Activated naive CD8-positive, alpha-beta T cell treated with anti-CD3 and anti-CD28 coated beads for 36 hours (primary cell): Measurements from ENCODE around the gene TUNAR. TPM values are rescaled to one million over a fixed set of nuclear protein-coding genes. Genes with fewer than 3 reads are reported as not detected.

Experiments
- DNase-seq: peaks from one replicate; pipeline ENCODE4 v3.0.0; 2021
- H3K27ac Mint-ChIP-seq: one replicate; pipeline ENCODE4 v1.8.0; 2022; ENCODE audit warnings: mild to moderate bottlenecking, moderate library complexity, mixed read lengths
- H3K27me3 Mint-ChIP-seq: one replicate; pipeline ENCODE4 v1.8.0; 2022; ENCODE audit warnings: mild to moderate bottlenecking, mixed read lengths
- H3K36me3 Mint-ChIP-seq: one replicate; pipeline ENCODE4 v1.8.0; 2021; ENCODE audit warnings: mild to moderate bottlenecking, mixed read lengths
- H3K4me1 Mint-ChIP-seq: one replicate; pipeline ENCODE4 v1.8.0; 2021; ENCODE audit warnings: mixed read lengths
- H3K4me3 Mint-ChIP-seq: one replicate; pipeline ENCODE4 v1.8.0; 2022; ENCODE audit warnings: mild to moderate bottlenecking, moderate library complexity, mixed read lengths
- H3K9me3 Mint-ChIP-seq: one replicate; pipeline ENCODE4 v1.8.0; 2022; ENCODE audit warnings: mixed read lengths
- total RNA-seq, 2 experiments: library from RNA; stranded (reverse); gene quantifications; one replicate each; pipeline ENCODE4 v1.2.3, GENCODE V29; 2021

The TUNAR gene
- total RNA-seq, result not detected

DNA sequence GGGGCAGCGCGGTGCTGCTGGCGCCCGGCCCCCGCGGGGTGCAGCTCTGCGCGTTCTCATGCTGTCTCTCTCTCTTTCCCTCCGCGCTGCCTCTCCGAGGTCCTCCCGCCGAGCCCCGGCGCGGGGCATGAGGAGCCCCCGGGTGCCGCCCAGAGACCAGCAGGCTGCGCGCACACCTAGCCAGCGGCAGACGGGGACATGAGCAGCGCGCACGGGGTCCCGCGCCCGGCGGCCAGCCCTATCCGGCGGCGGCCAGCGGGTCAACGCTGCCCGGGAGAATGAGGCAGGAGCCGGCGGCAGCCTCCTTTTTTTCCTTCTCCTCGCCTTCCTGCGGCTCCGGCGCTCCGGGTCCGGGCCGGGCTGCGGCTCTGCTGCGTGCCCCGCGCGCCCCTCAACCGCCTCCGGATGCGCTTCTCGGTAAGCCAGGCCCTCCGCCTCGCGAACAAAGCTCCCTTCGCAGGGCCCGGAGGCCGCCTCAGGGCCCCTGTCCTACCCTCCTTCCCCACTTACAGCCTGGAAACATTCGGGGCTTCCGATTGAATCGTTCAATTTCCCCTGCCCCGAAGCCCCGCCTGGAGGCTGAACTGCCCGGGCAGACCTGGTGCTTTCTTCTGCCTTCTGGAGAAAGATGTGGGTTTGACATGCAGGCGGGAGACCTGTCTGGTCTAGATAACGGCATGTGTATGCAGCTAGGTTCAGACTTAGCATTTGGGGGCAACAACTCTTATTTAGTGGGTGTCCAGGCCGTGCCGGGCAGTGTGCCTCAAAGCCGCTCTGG is at the start of gene TUNAR:
TSS of gene TUNAR (plus strand) at position 72 of the 778 bp plus-strand sequence.
- H3K27ac Mint-ChIP-seq, result no peak within 1 kb of the TSS
- peak; percentile 18 for DNase-seq
- no peaks in the 10 kb centered on the region for H3K36me3 Mint-ChIP-seq
- peaks cover 39% of the 10 kb centered on the region for H3K27me3 Mint-ChIP-seq
- no peaks in the 10 kb centered on the region for H3K4me1 Mint-ChIP-seq
- no peak within 1 kb of the TSS for H3K4me3 Mint-ChIP-seq
- no peaks in the 10 kb centered on the region for H3K9me3 Mint-ChIP-seq

- Mint-ChIP-seq H3K36me3 (no peaks in the 10 kb centered on the region), H3K4me1 (no peaks in the 10 kb centered on the region), H3K27ac (no peak overlapping the region), H3K4me3 (no peak overlapping the region), H3K9me3 (no peaks in the 10 kb centered on the region), H3K27me3 (peaks cover 29% of the 10 kb centered on the region)
- DNase-seq, result no peak
Measured at GRCh38 chr14:95828649-95829265, 47.9 kb upstream of the TUNAR start.

GRCh38 chr14:95829321-95829720 is 47.3 kb upstream of the TUNAR start:
- no peak for DNase-seq
- no peaks in the 10 kb centered on the region for H3K4me1 Mint-ChIP-seq
- peaks cover 29% of the 10 kb centered on the region for H3K27me3 Mint-ChIP-seq
- H3K4me3 Mint-ChIP-seq, result no peak overlapping the region
- H3K36me3 Mint-ChIP-seq, result no peaks in the 10 kb centered on the region
- no peak overlapping the region for H3K27ac Mint-ChIP-seq
- no peaks in the 10 kb centered on the region for H3K9me3 Mint-ChIP-seq

DNA sequence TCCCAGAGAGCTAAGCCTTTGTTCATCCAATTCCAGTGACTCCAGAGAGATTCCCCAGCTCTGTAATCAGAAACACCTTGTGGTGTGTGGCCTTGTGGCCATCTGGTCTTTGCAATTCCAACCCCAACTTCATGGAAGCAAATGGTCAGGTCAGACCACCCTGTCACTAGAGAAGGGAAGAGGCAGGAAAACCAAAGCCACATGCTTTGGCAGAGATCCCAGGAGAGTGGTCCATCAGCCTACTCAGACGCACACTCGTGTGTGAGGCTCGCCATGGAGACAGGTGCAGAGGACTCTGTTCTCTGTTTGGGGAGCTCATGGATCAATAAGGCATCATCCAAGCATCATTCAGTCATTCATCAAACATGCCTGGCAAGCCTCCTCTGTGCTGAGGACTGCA is 46.2 kb upstream of the TUNAR start:
- Mint-ChIP-seq H3K4me3 (no peak overlapping the region), H3K27me3 (peaks cover 29% of the 10 kb centered on the region), H3K36me3 (no peaks in the 10 kb centered on the region), H3K4me1 (peaks cover 3% of the 10 kb centered on the region), H3K27ac (no peak overlapping the region), H3K9me3 (no peaks in the 10 kb centered on the region)
- no peak for DNase-seq

DNA sequence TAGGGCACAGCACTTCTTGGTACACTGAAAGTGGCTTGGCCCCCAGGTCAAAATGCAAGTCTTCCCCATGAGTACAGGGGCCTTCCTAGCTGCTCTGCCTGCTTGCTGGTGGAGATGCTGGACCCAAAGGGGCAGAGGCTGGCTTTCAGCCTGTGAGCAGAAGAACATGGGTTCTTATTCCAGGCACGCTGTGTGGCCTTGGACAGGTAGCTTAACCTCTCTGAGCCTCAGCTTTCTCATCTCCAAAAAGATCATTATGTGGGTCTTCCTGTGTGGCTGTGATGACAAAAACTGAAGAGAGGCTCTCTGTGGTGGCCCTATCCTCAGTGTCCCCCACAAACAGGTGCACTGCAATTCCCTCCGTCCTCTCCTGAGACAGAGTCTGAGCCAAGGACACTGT is 45.6 kb upstream of the TUNAR start:
- Mint-ChIP-seq H3K4me3 (no peak overlapping the region), H3K27me3 (peaks cover 29% of the 10 kb centered on the region), H3K27ac (no peak overlapping the region)

DNA sequence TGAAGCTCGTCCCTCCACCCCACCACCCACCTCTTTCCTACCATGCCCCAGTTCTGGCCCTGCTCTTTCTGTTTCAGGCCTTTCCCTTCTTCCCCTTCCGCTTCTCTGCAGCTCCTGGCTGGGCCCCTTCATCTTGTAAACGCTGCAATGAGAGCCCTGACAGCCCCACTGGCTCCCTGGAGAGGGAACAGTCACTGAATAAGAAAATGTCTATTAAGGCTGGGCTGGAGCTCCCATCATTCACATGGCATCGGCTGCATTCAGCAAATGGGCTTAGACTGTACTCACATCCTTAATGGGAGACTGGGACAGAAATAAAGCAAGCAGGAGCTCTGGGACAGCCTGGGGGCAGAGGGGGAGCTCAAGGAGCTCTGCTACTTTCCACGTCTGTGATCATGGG is 45.2 kb upstream of the TUNAR start:
- Mint-ChIP-seq H3K4me3 (no peak overlapping the region), H3K36me3 (no peaks in the 10 kb centered on the region), H3K4me1 (peaks cover 3% of the 10 kb centered on the region), H3K27ac (no peak overlapping the region), H3K9me3 (no peaks in the 10 kb centered on the region), H3K27me3 (peaks cover 29% of the 10 kb centered on the region)
- DNase-seq, result no peak

More for the DNA sequence above, 45.6 kb upstream of the TUNAR start:
- H3K36me3 Mint-ChIP-seq, result no peaks in the 10 kb centered on the region
- peaks cover 3% of the 10 kb centered on the region for H3K4me1 Mint-ChIP-seq
- DNase-seq, result no peak
- H3K9me3 Mint-ChIP-seq, result no peaks in the 10 kb centered on the region

DNA sequence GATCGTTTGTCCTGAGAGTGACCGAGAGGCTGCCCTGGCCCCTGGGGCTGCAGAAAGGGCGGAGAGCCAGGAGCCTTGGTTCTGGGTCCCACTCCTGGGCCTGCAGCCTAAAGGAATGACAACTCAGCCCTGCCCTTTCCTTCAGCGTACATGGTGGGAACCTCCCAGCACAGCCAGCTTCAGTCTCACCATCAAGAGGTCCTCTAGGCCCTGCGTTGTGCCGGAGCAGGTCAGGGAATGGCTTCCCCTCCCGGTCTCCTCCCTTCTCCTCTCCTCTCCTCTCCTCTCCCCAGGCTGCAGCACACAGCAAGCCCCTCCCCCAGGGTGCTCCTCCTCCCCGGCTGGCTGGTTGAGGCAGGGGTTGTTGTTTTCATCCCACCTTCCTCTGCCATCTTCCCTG is 44.6 kb upstream of the TUNAR start:
- Mint-ChIP-seq H3K4me3 (no peak overlapping the region), H3K36me3 (no peaks in the 10 kb centered on the region), H3K27ac (no peak overlapping the region), H3K27me3 (peaks cover 29% of the 10 kb centered on the region), H3K9me3 (no peaks in the 10 kb centered on the region), H3K4me1 (peaks cover 3% of the 10 kb centered on the region)
- DNase-seq, result no peak

DNA sequence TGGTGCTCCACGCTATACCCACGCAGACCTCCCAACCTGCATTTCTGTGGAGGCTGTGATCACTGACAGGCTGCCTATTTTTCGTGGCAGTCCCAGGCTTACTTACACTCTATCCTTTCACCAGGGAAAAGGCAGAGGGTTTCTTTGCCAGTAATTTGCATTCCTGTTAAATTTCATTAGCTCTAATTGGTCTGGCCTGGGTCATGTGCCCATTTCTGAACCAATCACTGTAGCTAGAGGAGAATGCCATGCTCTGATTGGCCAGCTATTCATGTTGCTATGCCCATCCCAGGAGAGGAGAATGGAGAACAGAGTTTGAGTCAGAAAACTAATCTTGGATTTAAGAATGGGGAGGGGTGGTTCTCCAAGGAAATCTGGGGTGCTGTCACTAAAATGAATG is 43.2 kb upstream of the TUNAR start:
- no peaks in the 10 kb centered on the region for H3K36me3 Mint-ChIP-seq
- DNase-seq, result no peak

DNA sequence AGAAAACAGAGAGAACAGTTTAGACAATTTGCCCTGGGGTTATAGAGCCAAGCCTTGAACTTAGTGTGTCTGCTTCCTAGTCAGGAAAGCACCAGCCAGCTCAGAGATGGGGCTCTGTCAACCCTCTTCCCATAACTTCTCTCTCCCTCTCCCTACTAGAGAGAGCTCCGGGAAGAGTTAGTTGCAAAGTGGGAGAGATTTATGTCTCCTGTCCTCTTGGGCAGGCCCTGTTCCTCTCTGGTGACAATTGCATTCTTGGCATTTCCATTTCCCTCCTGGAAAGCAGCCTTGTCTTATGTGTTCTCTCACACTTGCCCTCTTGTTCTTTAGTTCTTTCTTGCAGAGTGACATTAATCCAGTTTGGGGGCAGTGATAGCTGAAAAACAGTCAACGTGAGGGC is 42.1 kb upstream of the TUNAR start:
- Mint-ChIP-seq H3K27ac (no peak overlapping the region), H3K27me3 (peaks cover 29% of the 10 kb centered on the region), H3K9me3 (no peaks in the 10 kb centered on the region), H3K4me3 (no peak overlapping the region), H3K4me1 (peaks cover 3% of the 10 kb centered on the region), H3K36me3 (no peaks in the 10 kb centered on the region)
- no peak for DNase-seq

More for the DNA sequence above, 43.2 kb upstream of the TUNAR start:
- Mint-ChIP-seq H3K27me3 (peaks cover 29% of the 10 kb centered on the region), H3K27ac (no peak overlapping the region), H3K4me1 (peaks cover 3% of the 10 kb centered on the region), H3K4me3 (no peak overlapping the region), H3K9me3 (no peaks in the 10 kb centered on the region)

GRCh38 chr14:95835121-95835730 is 41.4 kb upstream of the TUNAR start:
- DNase-seq, result peak; percentile 7
- no peaks in the 10 kb centered on the region for H3K36me3 Mint-ChIP-seq
- H3K4me3 Mint-ChIP-seq, result no peak overlapping the region
- H3K27ac Mint-ChIP-seq, result no peak overlapping the region
- no peaks in the 10 kb centered on the region for H3K9me3 Mint-ChIP-seq
- H3K4me1 Mint-ChIP-seq, result peaks cover 3% of the 10 kb centered on the region
- H3K27me3 Mint-ChIP-seq, result peaks cover 26% of the 10 kb centered on the region

GRCh38 chr14:95838862-95839261 is 37.8 kb upstream of the TUNAR start:
- H3K9me3 Mint-ChIP-seq, result no peaks in the 10 kb centered on the region
- peaks cover 19% of the 10 kb centered on the region for H3K27me3 Mint-ChIP-seq
- no peaks in the 10 kb centered on the region for H3K36me3 Mint-ChIP-seq
- no peak overlapping the region for H3K27ac Mint-ChIP-seq
- no peak overlapping the region for H3K4me3 Mint-ChIP-seq
- no peak for DNase-seq
- peaks cover 3% of the 10 kb centered on the region for H3K4me1 Mint-ChIP-seq

GRCh38 chr14:95840094-95840700 is 36.4 kb upstream of the TUNAR start:
- H3K27ac Mint-ChIP-seq, result no peak overlapping the region
- H3K36me3 Mint-ChIP-seq, result no peaks in the 10 kb centered on the region
- no peaks in the 10 kb centered on the region for H3K4me1 Mint-ChIP-seq
- peaks cover 19% of the 10 kb centered on the region for H3K27me3 Mint-ChIP-seq
- H3K9me3 Mint-ChIP-seq, result no peaks in the 10 kb centered on the region
- H3K4me3 Mint-ChIP-seq, result no peak overlapping the region
- no peak for DNase-seq

GRCh38 chr14:95841668-95842067 is 35.0 kb upstream of the TUNAR start:
- no peak overlapping the region for H3K27ac Mint-ChIP-seq
- peaks cover 29% of the 10 kb centered on the region for H3K27me3 Mint-ChIP-seq
- H3K4me1 Mint-ChIP-seq, result no peaks in the 10 kb centered on the region
- H3K4me3 Mint-ChIP-seq, result no peak overlapping the region
- H3K9me3 Mint-ChIP-seq, result no peaks in the 10 kb centered on the region
- DNase-seq, result no peak
- H3K36me3 Mint-ChIP-seq, result no peaks in the 10 kb centered on the region

DNA sequence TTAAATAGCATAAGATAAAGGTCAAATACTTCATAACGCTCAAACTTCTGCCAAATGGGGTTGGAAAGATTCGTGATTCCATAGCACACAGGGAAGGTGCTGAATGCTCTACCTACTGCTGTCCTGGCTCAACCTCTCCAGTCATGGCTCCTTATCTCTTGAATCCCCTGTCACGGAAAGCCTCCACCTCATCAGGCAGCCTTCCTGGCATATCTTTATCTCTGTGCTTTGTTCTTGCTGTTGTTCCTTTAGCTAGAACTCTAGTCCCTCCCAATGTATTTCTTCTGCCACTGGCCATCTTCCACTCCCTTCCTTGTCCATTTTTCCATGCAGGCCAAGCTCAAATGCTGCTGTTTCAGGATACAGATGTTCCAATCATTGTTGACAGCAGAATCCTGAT is 26.9 kb upstream of the TUNAR start:
- DNase-seq, result no peak
- H3K9me3 Mint-ChIP-seq, result no peaks in the 10 kb centered on the region
- H3K36me3 Mint-ChIP-seq, result no peaks in the 10 kb centered on the region
- H3K27ac Mint-ChIP-seq, result no peak overlapping the region
- H3K4me3 Mint-ChIP-seq, result no peak overlapping the region
- H3K27me3 Mint-ChIP-seq, result peaks cover 24% of the 10 kb centered on the region
- H3K4me1 Mint-ChIP-seq, result no peaks in the 10 kb centered on the region

DNA sequence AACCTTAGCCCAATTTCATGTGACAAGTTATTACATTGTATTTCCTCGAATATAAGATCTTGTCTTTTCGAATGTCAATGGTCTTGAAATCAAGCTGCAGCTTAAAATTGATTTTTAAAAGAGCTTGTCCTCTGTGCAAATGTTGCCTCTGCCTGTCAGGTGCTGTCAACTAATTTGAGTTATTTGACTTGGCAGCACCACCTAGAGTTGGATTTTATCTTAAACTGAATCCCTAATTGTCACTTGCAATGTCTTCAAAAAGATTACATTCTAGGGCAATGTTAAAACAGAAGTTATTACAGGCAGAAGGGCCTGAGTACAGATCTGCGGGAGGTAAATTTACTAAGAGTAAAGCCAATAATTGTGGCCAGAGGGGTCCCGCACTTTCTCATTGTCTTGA is 26.2 kb upstream of the TUNAR start:
- Mint-ChIP-seq H3K27me3 (peaks cover 23% of the 10 kb centered on the region), H3K4me3 (no peak overlapping the region), H3K27ac (no peak overlapping the region), H3K4me1 (no peaks in the 10 kb centered on the region), H3K36me3 (no peaks in the 10 kb centered on the region), H3K9me3 (no peaks in the 10 kb centered on the region)
- no peak for DNase-seq
